ENCODE data around the gene RSAD1. TPM values are rescaled to one million over a fixed set of nuclear protein-coding genes. Genes with fewer than 3 reads are reported as not detected.

The RSAD1 gene
- total and polyA plus RNA-seq, 10 of the 15 experiments (the other 5 are each of a cell fraction or from before 2014, with no cell fraction given) = 2.5 to 28.1 (median 22.6) TPM

- RAD21 ChIA-PET (ENCODE audit: unreplicated experiment) = no interaction called here
- 74% methylated on average over 6 of the region's 6 CpGs for WGBS (ENCODE audit: insufficient coverage, insufficient replicate concordance, low lambda C conversion rate, missing lambda C conversion rate)
- Histone ChIP-seq H3K4me3 (no peak overlapping the region), H3K9me3 (replicated peaks; ENCODE audit: control insufficient read depth, insufficient read depth, low read length) (no peaks in the 10 kb centered on the region), H3K27me3 (replicated peaks in 1 of 2; ENCODE audit: control insufficient read depth in 2 of 2, insufficient read depth in 2 of 2, low read length in 1 of 2) (peaks cover 0 to 3% of the 10 kb centered on the region in 2 experiments; a peak in 2 of 4 replicates), H3K27ac (ENCODE audit: control insufficient read depth, insufficient read depth) (no peak overlapping the region), H3K36me3 (ENCODE audit: control insufficient read depth in 2 of 2, insufficient read depth in 2 of 2, low read length in 1 of 2) (no peaks in the 10 kb centered on the region), H4K20me1 (ENCODE audit: control insufficient read depth, insufficient read depth) (no peaks in the 10 kb centered on the region), H3K4me1 (ENCODE audit: control insufficient read depth, insufficient read depth, low read length) (no peaks in the 10 kb centered on the region), H2AFZ (ENCODE audit: control insufficient read depth, low read depth, low read length) (no peak overlapping the region), H3K9ac (ENCODE audit: control insufficient read depth, insufficient read depth, low read length) (no peak overlapping the region), H3K4me2 (ENCODE audit: control insufficient read depth, insufficient read depth) (no peak overlapping the region), H3K79me2 (ENCODE audit: control insufficient read depth, insufficient read depth, low read length) (no peaks in the 10 kb centered on the region)
- DNase-seq (ENCODE audit: low read depth, low spot score) = no peak
- no peak for TF ChIP-seq RELA (IDR thresholded peaks at IDR 0.05; ENCODE audit: borderline replicate concordance, partially characterized antibody)
- TF ChIP-seq RFX5 (IDR thresholded peaks at IDR 0.05; ENCODE audit: low read depth, low read length) = no peak
- TF ChIP-seq TAF1 (IDR thresholded peaks at IDR 0.05; ENCODE audit: borderline replicate concordance, low read depth, low read length) = no peak
- in situ Hi-C loops (cut with MboI) = no loop called here
- FAIRE-seq = no peak
- POLR2A ChIA-PET = no interaction called here
- CTCF ChIA-PET = interaction anchor here (2.0 kb wide), 1 partner anchor 108 kb away, joined by 5 read pairs; no protein-coding TSS in a partner anchor
- intact Hi-C loops (cut with micrococcal nuclease; ENCODE audit: unreplicated experiment) = no loop called here
- ATAC-seq = no peak
- BruUV-seq (replicated peaks) = no TSS peak
- SMC1A ChIA-PET (ENCODE audit: uncharacterized antibody, unreplicated experiment) = interaction anchor here (1.2 kb wide), 1 partner anchor 51 kb away, joined by 3 read pairs; no protein-coding TSS in a partner anchor
Observed at GRCh38 chr17:50470426-50470825, 8.2 kb upstream of the RSAD1 start.

GRCh38 chr17:50471009-50471905, 7.4 kb upstream of the RSAD1 start:
- Histone ChIP-seq H3K79me2 (ENCODE audit: control insufficient read depth, insufficient read depth, low read length) (no peaks in the 10 kb centered on the region), H3K9ac (ENCODE audit: control insufficient read depth, insufficient read depth, low read length) (no peak overlapping the region), H3K27ac (ENCODE audit: control insufficient read depth, insufficient read depth) (no peak overlapping the region), H4K20me1 (ENCODE audit: control insufficient read depth, insufficient read depth) (no peaks in the 10 kb centered on the region), H3K4me1 (ENCODE audit: control insufficient read depth, insufficient read depth, low read length) (no peaks in the 10 kb centered on the region), H3K36me3 (ENCODE audit: control insufficient read depth in 2 of 2, insufficient read depth in 2 of 2, low read length in 1 of 2) (no peaks in the 10 kb centered on the region), H3K4me3 (no peak overlapping the region), H3K4me2 (ENCODE audit: control insufficient read depth, insufficient read depth) (no peak overlapping the region), H2AFZ (ENCODE audit: control insufficient read depth, low read depth, low read length) (no peak overlapping the region), H3K27me3 (replicated peaks in 1 of 2; ENCODE audit: control insufficient read depth in 2 of 2, insufficient read depth in 2 of 2, low read length in 1 of 2) (peaks cover 0 to 3% of the 10 kb centered on the region in 2 experiments; a peak in 2 of 4 replicates), H3K9me3 (replicated peaks; ENCODE audit: control insufficient read depth, insufficient read depth, low read length) (no peaks in the 10 kb centered on the region)
- in situ Hi-C loops (cut with MboI) (no loop called here), intact Hi-C loops (cut with micrococcal nuclease; ENCODE audit: unreplicated experiment) (no loop called here)
- SMC1A ChIA-PET (ENCODE audit: uncharacterized antibody, unreplicated experiment) = interaction anchor here (1.2 kb wide), 1 partner anchor 50 kb away, joined by 3 read pairs; no protein-coding TSS in a partner anchor
- no TSS peak for BruUV-seq (replicated peaks)
- 74% methylated on average over 22 of the region's 22 CpGs for WGBS (ENCODE audit: insufficient coverage, insufficient replicate concordance, low lambda C conversion rate, missing lambda C conversion rate)
- CTCF ChIA-PET = interaction anchor here (2.0 kb wide), 1 partner anchor 109 kb away, joined by 5 read pairs; no protein-coding TSS in a partner anchor
- ATAC-seq (no peak), FAIRE-seq (no peak), DNase-seq (ENCODE audit: low read depth, low spot score) (no peak)
- RAD21 ChIA-PET (ENCODE audit: unreplicated experiment) = no interaction called here
- POLR2A ChIA-PET = no interaction called here
- no peak for TF ChIP-seq JUND (IDR thresholded peaks at IDR 0.05; ENCODE audit: low read depth, low read length)
- no peak for TF ChIP-seq CBX3 (IDR thresholded peaks at IDR 0.05; ENCODE audit: borderline replicate concordance, low read depth)
- TF ChIP-seq ZBTB33 (IDR thresholded peaks at IDR 0.05) = no peak
- TF ChIP-seq ELK1 (IDR thresholded peaks at IDR 0.05; ENCODE audit: low read depth, low read length) = no peak
- no peak for TF ChIP-seq DPF2 (IDR thresholded peaks at IDR 0.05)
- TF ChIP-seq GABPA (IDR thresholded peaks at IDR 0.05; ENCODE audit: low read depth) = no peak
- no peak for TF ChIP-seq MTA3 (IDR thresholded peaks at IDR 0.05; ENCODE audit: borderline replicate concordance, low read length)
- no peak for TF ChIP-seq RBBP5 (conservative IDR thresholded peaks at IDR 0.05)

Measured in GM12878 (cell line).